Endothelial cell of umbilical vein (primary cell): Measurements from ENCODE around the gene LINC01488. TPM values are rescaled to one million over a fixed set of nuclear protein-coding genes. Genes with fewer than 3 reads are reported as not detected.

ENCODE experiments used
- BruUV-seq: library from RNA; stranded (reverse); fragments of 400-500 nt; replicated peaks from 2 replicates; lab custom pipeline; 2021; lab: Mats Ljungman, UMichigan
- CTCF ChIA-PET: fragments of 300-600, 350-600 bp; sonication (Branson Sonifier 250); formaldehyde crosslinking; loops from one replicate; lab custom pipeline; 2021; ENCODE audit warnings: antibody characterized with exemption, inconsistent platforms; lab: Charles Lee
- POLR2A ChIA-PET: fragments of 300-600, 350-600 bp; sonication (Branson Sonifier 250); formaldehyde crosslinking; loops from one replicate; lab custom pipeline; 2021; ENCODE audit warnings: antibody characterized with exemption, inconsistent platforms; lab: Charles Lee
- DNase-seq: peaks from one replicate; pipeline ENCODE4 v3.0.0-alpha.2; 2011; ENCODE audit warnings: low read depth, low spot score
- FAIRE-seq: peaks from 2 replicates; lab custom pipeline; 2011; peaks lifted over from hg19 to GRCh38; lab: Jason Lieb, UNC
- H2AFZ ChIP-seq: 2 replicates; pipeline ENCODE4 v1.6.0; 2012; ENCODE audit warnings: low read depth, low read length, control low read depth, inconsistent platforms
- H3K27ac ChIP-seq: 2 replicates; pipeline ENCODE4 v1.5.1; 2011; ENCODE audit warnings: low read depth, mild to moderate bottlenecking, control low read depth, low read length, moderate library complexity; ENCODE audit not compliant: insufficient read depth
- H3K27me3 ChIP-seq, 2 experiments: 2 replicates each; pipeline versions ENCODE4 v1.6.0 to v1.6.1; 2011; ENCODE audit warnings: low read length in 2 of 2, mixed read lengths in 1 of 2; ENCODE audit not compliant: control insufficient read depth in 2 of 2, insufficient read depth in 2 of 2
- H3K36me3 ChIP-seq, 2 experiments: 2 replicates in 1 of 2; 3 replicates in 1 of 2; pipeline ENCODE4 v1.5.1; 2011; ENCODE audit warnings: low read length in 2 of 2, mild to moderate bottlenecking in 1 of 2, moderate library complexity in 1 of 2; ENCODE audit not compliant: control insufficient read depth in 2 of 2, insufficient read depth in 2 of 2; ENCODE audit errors: extremely low read depth in 1 of 2
- H3K4me1 ChIP-seq: 3 replicates; pipeline ENCODE4 v1.5.1; 2011; ENCODE audit warnings: mild to moderate bottlenecking, low read length; ENCODE audit not compliant: control insufficient read depth, insufficient read depth; ENCODE audit errors: extremely low read depth
- H3K4me2 ChIP-seq: 2 replicates; pipeline ENCODE4 v1.6.1; 2011; ENCODE audit warnings: low read length, control low read depth, mixed read lengths; ENCODE audit not compliant: insufficient read depth
- H3K4me3 ChIP-seq, 3 experiments: fragments of 200-600 bp in 1 of 3; sonication (generic), shearing (Covaris generic) in 1 of 3; replicated peaks in 1 of 3; 2 replicates each; pipeline ENCODE4 v1.5.1; 2011 to 2016; ENCODE audit warnings: control low read depth in 3 of 3, low read length in 3 of 3, mild to moderate bottlenecking in 2 of 3, inconsistent platforms in 1 of 3, low read depth in 1 of 3, moderate library complexity in 1 of 3; ENCODE audit not compliant: insufficient read depth in 1 of 3
- H3K79me2 ChIP-seq: 2 replicates; pipeline ENCODE4 v1.6.0; 2012; ENCODE audit warnings: low read length, inconsistent platforms; ENCODE audit not compliant: control insufficient read depth, insufficient read depth
- H3K9ac ChIP-seq: replicated peaks from 2 replicates; pipeline ENCODE3; 2011; ENCODE audit warnings: low read length, control low read depth; ENCODE audit not compliant: insufficient read depth; ENCODE audit errors: extremely low read depth
- H3K9me1 ChIP-seq: replicated peaks from 3 replicates; pipeline ENCODE4 v1.6.0; 2011; ENCODE audit warnings: mild to moderate bottlenecking, low read length; ENCODE audit not compliant: control insufficient read depth, insufficient read depth; ENCODE audit errors: extremely low read depth
- H3K9me3 ChIP-seq: replicated peaks from 2 replicates; pipeline ENCODE4 v1.5.1; 2012; ENCODE audit warnings: low read length, inconsistent platforms; ENCODE audit not compliant: control insufficient read depth, insufficient read depth
- H4K20me1 ChIP-seq: replicated peaks from 2 replicates; pipeline ENCODE3; 2011; ENCODE audit warnings: mild to moderate bottlenecking, low read length; ENCODE audit not compliant: control insufficient read depth, insufficient read depth; ENCODE audit errors: extremely low read depth
- CTCF ChIP-seq, 2 donors: IDR thresholded peaks; 1 replicate in 1 of 2; 2 replicates in 1 of 2; pipeline ENCODE4 v1.5.1; 2011; ENCODE audit warnings: low read length in 2 of 2, mild to moderate bottlenecking in 2 of 2, moderate library complexity in 2 of 2, control low read depth in 1 of 2, inconsistent platforms in 1 of 2, low read depth in 1 of 2; ENCODE audit not compliant: insufficient read depth in 1 of 2; ENCODE audit errors: extremely low read depth in 1 of 2
- EZH2 ChIP-seq: IDR thresholded peaks from 2 replicates; pipeline ENCODE4 v1.6.1; 2012; ENCODE audit warnings: borderline replicate concordance, low read depth, mild to moderate bottlenecking, moderate library complexity, low read length, inconsistent platforms; ENCODE audit not compliant: severe bottlenecking
- FOS ChIP-seq: IDR thresholded peaks from 2 replicates; pipeline ENCODE4 v1.6.1; 2011; ENCODE audit warnings: mild to moderate bottlenecking, low read length, moderate library complexity, borderline replicate concordance; ENCODE audit not compliant: insufficient read depth
- JUN ChIP-seq: IDR thresholded peaks from 2 replicates; pipeline ENCODE4 v1.6.1; 2011; ENCODE audit warnings: borderline replicate concordance, low read depth; ENCODE audit not compliant: insufficient read length, insufficient read depth
- MAX ChIP-seq: IDR thresholded peaks from 2 replicates; pipeline ENCODE4 v1.6.1; 2011; ENCODE audit not compliant: insufficient read depth, insufficient read length
- MYC ChIP-seq: IDR thresholded peaks from one replicate; pipeline ENCODE4 v1.6.1; 2011; ENCODE audit warnings: mild to moderate bottlenecking, low read depth, low read length
- POLR2AphosphoS5 ChIP-seq: IDR thresholded peaks from 2 replicates; pipeline ENCODE4 v1.6.1; 2012; ENCODE audit warnings: low read depth, mild to moderate bottlenecking, control low read depth, low read length, moderate library complexity; ENCODE audit not compliant: insufficient read depth
- dilution Hi-C: fragments of 300-500 bp; cut with MboI; formaldehyde crosslinking; loops from one replicate; pipeline ENCODE4 v1.15.0; 2019; ENCODE audit warnings: low sequenced_read_pairs; ENCODE audit not compliant: extremely low pct_ligation_motif_present
- intact Hi-C: fragments of 100-400 bp; cut with micrococcal nuclease; formaldehyde crosslinking; loops from one replicate; pipeline ENCODE4 v1.10.0; 2022
- polyA plus RNA-seq, 4 experiments: library from polyadenylated mRNA; depleted of rRNA in 3 of 4; stranded (reverse) in 3 of 4; unstranded in 1 of 4; fragments of >200 nt; gene quantifications; 2 replicates each; pipeline versions ENCODE4 v1.2.1 to v1.2.3, GENCODE V29; 2011 to 2012; ENCODE audit warnings: missing spikeins in 1 of 4
- total RNA-seq: library from RNA; stranded (reverse); gene quantifications from 2 replicates; pipeline ENCODE4 v1.2.3, GENCODE V29; 2021

The LINC01488 gene
- total and polyA plus RNA-seq, 2 donors (not counting 3 experiments of a cell fraction or from before 2014, with no cell fraction given) = not detected

GRCh38 chr11:69539416-69540117 lies 58.1 kb downstream of the LINC01488 start:
- no peak for TF ChIP-seq POLR2AphosphoS5
- no peak for TF ChIP-seq MYC
- TF ChIP-seq FOS = no peak
- TF ChIP-seq EZH2 = no peak
- no peak for TF ChIP-seq CTCF (IDR thresholded peaks at IDR 0.05; ENCODE audit: extremely low read depth in 1 of 2, insufficient read depth in 1 of 2, low read depth in 1 of 2, low read length in 2 of 2)
- no peak for TF ChIP-seq JUN
- TF ChIP-seq MAX = no peak
- Histone ChIP-seq H4K20me1 (no peaks in the 10 kb centered on the region), H2AFZ (peak overlapping the region; percentile 26), H3K36me3 (no peaks in the 10 kb centered on the region), H3K4me3 (no peak overlapping the region), H3K27me3 (peaks cover 0 to 2% of the 10 kb centered on the region in 2 experiments), H3K9me1 (no peaks in the 10 kb centered on the region), H3K27ac (no peak overlapping the region), H3K4me2 (no peak overlapping the region), H3K4me1 (peaks cover 7% of the 10 kb centered on the region), H3K9me3 (no peaks in the 10 kb centered on the region), H3K79me2 (no peaks in the 10 kb centered on the region), H3K9ac (no peak overlapping the region)
- intact Hi-C loops = no loop called here
- dilution Hi-C loops = no loop called here
- ChIA-PET POLR2A (no interaction called here), CTCF (interaction anchor here (1.0 kb wide), 1 partner anchor 132 kb away, joined by 3 read pairs; no protein-coding TSS in a partner anchor)
- no peak for DNase-seq
- FAIRE-seq = peak; percentile 37
- no TSS peak for BruUV-seq
